ENCODE measurements around the gene ANKS3.

- TF ChIP-seq ZFX (IDR thresholded peaks at IDR 0.05): no peak
- TF ChIP-seq, protein P1, sequence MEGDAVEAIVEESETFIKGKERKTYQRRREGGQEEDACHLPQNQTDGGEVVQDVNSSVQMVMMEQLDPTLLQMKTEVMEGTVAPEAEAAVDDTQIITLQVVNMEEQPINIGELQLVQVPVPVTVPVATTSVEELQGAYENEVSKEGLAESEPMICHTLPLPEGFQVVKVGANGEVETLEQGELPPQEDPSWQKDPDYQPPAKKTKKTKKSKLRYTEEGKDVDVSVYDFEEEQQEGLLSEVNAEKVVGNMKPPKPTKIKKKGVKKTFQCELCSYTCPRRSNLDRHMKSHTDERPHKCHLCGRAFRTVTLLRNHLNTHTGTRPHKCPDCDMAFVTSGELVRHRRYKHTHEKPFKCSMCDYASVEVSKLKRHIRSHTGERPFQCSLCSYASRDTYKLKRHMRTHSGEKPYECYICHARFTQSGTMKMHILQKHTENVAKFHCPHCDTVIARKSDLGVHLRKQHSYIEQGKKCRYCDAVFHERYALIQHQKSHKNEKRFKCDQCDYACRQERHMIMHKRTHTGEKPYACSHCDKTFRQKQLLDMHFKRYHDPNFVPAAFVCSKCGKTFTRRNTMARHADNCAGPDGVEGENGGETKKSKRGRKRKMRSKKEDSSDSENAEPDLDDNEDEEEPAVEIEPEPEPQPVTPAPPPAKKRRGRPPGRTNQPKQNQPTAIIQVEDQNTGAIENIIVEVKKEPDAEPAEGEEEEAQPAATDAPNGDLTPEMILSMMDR (conservative IDR thresholded peaks at IDR 0.05): no peak
Measured at GRCh38 chr16:4687946-4688673, 46.0 kb downstream of the ANKS3 start.

All from C4-2B (cell line).